Activated T-helper 1 cell treated with Interleukin-2 at 50 U/mL for 16 hours (primary cell): Measurements from ENCODE around the gene PPP1R14B.

Experiments used
- DNase-seq: peaks from one replicate; pipeline ENCODE4 v3.0.0-alpha.2; 2020; ENCODE audit warnings: low read depth

PPP1R14B gene

DNA sequence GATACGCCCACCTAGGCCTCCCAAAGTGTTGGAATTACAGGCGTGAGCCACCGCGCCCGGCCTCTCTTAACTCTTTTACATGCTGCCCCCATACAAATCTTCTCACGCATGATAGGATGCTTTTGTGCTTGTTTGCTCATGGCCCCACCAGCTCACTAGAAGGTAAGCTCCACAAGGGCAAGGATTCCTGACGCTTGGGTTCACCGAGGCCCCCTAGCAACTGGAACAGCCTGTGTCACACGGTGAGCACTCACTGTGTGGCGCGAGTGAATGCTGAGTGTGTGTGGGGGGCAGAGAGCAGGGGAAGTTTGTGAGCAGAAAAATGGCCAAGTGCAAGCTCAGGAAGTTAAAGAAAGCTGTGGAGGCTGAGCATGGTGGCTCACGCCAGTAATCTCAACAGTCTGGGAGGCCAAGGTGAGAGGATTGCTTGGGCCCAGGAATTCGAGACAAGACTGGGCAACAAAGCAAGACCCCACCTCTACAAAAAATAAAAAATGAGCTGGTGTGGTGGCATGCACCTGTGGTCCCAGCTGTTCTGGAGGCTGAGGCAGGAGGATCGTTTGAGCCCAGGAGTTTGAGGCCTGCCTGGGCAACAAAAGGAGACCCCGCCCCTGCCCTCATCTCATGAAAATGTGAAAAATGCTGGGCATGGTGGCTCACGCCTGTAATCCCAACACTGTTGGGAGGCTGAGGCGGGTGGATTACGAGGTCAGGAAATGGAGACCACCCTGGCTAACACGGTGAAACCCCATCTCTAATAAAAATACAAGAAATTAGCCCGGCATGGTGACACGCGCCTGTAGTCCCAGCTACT is 35.4 kb upstream of the PPP1R14B start:
- no peak for DNase-seq

DNA sequence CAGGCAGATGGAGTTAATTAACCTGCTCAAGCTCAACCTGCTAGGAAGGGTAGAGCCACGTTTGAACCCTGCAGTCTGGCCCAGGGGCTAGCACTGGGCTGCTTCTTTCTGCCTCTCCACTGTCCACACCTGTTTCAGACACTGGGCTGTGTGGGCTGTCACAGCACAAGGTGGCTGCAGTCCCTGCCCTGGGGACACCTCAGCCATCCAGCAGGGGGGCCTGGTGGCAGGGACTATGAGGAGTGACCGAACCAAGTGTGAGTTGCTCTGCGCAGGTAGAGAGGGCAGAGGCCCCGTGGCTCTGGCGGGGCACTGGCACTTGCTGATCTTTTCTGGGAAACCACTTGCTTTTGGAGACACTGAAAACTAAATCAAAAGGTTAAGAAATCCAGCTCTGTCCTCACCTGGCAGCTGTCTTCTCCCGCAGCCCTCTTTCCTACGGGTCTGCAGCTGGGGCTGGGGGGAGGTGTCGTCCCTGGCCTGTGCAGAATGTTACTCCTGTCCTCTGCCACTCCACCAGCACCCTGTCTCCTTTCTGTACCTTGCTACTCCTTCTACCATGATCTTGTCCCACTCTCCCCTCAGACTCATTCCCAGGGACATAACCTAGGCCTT is 31.9 kb upstream of the PPP1R14B start:
- DNase-seq: no peak

DNA sequence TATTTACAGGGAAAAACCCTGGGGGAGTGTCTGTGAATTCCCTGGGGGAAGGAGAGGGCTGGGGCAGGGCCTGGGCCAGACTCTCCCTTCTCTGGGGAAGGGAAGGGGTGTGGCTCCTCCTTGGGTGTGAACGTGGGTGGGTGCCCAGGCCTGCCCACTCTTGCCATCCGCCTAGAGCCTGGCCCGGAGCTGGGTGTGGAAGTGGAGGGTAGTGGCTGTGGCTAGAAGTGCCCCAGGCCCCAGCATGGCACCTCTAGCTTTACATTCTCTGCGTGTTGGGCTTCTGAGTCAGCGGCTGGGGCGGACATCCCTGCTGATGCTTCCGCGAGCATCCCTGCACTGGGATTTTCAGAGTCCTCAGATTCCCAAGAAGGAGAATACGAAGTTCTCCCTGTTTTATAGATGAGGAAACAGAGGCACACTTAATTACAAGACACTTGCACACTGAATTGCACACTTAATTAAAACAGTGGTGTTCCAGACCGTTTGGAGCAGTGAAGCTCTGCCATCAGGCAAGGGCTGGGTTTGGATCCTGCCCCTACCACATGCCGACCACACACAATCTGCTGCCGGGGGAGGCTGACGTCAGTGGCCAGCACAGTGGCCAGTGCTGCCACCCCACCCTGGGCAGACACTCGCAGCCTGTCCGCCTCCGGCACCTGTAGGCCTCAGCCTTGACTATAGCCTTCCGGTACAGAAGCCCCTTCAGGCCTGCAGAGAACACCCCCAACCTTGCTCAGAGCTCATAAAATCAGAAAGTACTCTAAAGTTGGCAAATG is 30.1 kb upstream of the PPP1R14B start:
- no peak for DNase-seq

DNA sequence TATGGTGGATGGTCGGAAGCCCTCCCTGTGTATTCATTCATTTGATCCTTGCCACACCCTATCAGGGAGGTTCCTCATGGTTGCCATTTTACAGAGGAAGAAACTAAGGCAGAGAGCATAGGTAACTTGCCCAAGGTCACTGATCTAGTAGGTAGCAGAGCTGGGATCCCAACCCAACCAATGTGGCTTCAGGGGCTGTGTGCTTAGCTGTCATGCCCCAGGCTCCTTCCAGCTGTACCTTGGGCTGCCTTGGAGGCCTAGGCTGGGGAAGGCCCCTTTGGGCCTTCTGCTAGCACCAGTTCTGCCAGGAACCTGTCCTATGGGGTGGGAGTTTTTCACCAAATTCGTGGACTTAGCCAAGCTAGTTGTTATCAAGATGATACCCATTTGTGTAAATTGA is 29.1 kb upstream of the PPP1R14B start:
- DNase-seq: no peak

DNA sequence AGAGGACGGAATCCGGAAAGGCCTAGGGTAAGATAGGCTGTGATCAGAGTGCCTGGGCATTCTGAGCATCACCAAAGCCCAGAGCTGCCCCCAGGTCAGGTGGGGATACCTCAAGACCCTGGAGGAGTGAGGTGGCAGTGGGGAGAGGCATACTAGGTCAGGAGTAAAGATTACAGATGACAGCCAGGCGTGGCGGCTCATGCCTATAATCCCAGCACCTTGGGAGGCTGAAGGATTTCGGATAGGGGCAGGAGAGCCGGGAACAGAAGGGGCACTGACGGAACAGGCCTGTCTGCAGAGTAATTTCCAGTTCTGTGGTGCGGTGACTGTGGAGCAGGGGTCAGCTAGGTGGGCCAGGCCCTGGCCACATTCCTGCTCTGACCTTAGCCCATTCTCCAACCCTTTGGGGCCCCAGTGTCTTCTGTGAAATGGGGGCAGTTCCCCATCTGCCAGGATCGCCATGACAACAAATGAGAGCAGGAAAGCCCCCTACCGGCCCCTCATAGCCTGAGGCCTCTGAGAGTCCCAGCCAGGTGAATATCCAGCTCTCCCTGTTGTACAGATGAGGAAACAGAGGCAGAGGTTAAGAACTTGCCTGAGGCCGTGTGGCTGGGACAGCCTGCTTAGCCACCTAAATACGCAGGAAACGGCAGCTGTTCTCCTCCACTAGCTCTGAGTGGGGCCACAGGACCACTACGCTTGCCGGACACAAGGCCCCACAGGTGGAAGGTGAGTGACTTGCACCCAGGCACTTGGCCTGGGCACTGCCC is 28.5 kb upstream of the PPP1R14B start:
- no peak for DNase-seq

DNA sequence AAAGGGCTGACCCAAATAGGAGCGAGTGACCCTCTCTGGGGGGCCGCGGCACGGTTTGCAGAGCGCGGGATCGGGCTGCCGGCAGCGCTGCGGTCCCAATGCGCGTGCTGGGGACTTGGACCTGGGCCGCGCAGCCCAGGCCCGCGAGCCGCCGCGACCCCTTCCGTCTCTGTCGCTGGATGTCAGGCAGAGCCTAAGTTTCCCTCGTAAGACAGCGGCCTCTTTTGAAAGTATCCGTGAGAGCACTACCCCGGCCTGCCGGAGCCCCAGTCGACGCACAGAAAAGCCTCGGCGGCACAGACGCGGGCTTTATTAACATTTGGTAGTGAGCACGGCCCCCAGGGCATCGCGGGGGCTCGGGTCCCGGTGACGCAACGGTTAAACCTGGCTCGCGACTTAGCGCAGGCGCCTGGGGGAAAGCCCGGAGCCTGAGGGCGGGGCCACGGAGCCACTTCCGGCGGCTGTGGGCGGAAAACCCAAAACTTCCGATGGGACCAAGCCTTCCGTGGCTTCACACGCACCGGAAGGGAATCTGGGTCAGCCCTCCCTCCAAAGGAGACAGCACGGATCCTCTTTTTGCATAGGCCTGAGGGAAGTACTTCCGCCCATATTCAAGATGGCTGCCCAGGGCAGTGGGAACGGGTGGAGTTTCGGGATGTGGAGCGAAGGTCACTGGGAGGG is 22.9 kb upstream of the PPP1R14B start:
- DNase-seq: peak; percentile 96

DNA sequence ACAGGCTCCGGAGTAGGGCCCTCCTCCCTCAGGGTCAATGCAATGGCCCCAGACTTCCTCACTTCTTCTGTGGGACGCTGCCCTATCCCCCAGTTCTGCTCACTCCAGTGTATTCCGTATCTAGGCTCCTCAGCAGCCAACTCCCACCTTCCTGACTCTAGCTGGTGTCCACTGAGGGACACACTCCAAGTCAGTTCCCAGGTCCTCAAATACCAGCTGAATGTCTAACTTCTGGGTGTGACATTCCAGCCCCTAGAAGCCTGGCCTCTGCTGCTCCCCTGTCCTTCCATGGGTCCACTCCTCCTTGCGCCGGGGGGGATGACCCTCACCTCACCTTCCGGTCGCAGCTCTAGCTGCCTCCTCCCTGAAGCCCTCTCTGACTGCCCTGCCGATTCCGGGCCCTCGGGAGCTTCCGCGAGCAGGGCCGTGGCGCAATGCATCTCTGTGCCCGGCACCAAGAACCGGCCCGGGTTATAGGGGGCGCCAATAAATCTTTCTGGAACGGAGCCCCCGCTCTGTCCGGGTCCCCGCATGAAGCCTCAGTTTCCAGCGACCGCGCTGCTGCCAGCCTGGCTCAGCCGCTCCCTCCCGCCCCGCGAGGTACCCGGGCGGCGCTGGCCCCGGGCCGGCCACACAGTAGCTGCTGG is 22.3 kb upstream of the PPP1R14B start:
- DNase-seq: no peak

DNA sequence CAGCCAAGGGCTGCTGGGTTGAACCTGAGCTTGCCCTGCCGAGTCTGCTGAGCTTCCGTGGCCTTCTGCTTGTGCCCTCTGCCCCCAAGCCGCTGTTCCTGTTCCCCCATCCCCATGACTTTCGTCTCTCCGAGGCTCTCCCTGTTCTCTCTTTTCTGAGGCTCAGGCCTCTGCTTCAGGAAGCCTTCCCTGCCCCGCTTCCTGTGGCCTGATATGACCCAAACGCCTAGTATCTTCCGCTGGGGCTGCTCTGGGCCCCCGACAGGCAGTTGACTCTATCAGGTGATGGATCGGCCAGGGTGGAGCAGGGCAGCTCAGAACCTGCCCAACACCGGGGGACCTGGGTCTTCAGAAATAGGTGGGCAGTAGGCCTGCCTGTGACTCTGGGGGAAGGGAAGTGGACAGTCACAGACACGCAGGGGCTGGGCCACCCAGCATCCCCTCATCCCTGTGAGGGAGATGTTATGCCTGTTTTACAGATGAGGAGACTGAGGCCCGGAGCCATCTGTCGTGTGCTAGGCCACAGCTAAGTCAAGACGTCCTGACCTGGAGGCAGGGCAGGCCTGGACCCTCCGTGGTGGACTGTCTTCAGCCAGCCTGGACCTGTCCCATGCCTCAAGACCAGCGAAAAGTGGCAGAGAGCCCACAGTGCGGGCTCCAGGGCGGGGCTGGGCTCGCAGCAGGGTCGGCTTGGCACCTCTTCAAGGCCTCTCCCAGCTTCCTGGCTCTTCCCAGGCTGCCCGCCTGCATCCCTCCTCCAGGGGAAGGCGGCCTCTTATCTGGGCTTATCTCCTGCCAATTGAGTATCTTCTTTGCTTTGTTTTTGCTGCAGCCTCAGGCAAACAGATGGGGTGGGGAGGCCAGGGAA is 21.5 kb upstream of the PPP1R14B start:
- DNase-seq: no peak

DNA sequence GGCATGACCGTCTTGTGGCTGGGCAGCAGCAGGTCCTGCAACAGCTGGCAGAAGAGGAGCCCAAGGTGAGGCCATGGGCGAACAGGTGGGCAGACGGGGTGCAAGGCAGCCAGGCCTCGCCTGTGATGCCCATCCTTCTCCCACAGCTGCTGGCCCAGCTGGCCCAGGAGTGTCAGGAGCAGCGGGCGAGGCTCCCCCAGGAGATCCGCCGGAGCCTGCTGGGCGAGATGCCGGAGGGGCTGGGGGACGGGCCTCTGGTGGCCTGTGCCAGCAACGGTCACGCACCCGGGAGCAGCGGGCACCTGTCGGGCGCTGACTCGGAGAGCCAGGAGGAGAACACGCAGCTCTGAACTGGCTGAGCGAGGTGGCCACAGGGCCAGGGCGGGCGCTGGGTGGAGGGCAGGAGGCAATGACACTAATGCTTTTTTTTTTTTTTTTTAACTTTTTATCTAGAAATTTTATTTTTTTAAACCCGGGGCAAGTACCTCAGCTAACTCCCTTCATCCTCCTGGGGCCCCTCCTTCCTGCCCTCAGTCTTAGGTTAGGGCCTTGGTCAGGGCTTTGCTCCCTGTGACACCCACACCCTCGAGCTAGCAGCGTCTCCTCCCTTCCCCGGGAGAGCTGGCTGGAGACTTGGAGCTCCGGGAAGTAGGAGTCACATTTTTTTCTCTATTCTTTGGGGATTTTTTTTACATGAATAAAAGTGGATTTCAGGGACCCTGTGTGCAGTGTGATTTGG is 20.6 kb upstream of the PPP1R14B start:
- DNase-seq: no peak

DNA sequence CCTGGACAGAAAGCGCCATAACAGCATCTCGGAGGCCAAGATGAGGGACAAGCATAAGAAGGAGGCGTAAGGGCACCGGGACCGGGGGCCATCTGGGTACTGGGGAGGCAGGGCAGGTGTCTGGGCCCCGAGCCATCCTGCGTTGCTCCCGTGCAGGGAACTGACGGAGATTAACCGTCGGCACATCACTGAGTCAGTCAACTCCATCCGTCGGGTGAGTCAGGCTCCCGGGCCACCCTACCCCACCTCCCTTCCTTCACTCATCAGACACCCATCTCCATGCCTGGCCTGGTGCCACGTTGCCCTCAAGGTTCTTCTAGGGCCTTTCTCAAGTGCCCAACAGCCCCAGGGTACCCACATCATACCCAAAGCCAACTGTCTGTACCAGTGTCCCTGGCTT is 19.6 kb upstream of the PPP1R14B start:
- DNase-seq: no peak

DNA sequence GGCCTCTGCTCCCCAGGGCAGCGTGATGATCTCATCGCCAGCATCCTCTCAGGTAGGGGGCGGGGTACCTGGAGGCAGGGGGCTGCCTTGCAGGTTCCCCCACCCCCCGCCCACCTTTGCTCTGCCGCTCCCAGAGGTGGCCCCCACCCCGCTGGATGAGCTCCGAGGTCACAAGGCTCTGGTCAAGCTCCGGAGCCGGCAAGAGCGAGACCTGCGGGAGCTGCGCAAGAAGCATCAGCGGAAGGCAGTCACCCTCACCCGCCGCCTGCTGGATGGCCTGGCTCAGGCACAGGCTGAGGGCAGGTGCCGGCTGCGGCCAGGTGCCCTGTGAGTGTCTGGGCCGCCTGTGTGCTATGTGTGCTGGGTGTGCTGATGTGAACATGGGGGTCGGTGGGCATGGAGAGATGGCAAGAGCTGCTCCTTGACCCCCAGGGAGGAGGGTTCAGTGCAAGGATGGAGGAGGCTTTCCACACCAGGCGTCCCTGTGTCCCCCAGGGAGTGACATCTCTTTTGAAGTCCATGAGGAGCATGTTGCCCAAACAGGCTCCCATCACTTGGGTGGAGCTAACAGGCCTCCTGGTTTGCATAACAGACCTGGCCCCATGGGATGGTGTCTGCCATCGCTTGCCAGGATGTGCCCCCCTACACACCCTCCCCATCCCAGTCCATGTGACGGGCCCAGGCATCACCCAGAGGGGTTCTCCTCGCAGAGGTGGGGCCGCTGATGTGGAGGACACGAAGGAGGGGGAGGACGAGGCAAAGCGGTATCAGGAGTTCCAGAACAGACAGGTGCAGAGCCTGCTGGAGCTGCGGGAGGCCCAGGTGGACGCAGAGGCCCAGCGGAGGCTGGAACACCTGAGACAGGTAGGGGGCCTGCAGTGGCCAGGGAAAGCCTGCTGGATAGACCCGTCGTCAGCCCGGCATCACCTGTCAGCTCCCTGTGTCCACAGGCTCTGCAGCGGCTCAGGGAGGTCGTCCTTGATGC is 18.7 kb upstream of the PPP1R14B start:
- no peak for DNase-seq

DNA sequence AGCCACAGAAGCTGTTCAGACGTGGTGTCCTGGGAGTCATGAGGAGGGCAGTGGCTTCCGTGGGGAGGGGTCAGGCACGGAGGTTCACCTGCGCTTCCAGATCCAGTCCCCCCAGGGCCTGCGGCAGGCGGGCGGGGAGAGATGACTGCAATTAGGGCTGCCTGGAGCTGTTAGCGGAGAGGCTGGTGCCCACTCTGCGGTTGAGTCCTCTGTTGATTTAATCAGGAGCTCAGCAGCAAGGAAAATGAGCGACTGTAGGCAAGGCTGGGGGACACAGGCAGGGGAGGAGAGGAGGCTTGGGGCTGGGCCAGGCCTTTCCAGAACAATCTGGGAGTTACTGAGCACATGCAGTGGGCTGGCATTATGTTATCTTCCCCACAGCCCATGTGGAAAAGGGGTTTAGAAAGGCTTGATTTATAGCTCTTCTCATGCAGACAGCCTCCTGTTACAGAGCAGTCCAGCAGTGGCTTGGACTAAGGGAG is 17.7 kb upstream of the PPP1R14B start:
- no peak for DNase-seq

DNA sequence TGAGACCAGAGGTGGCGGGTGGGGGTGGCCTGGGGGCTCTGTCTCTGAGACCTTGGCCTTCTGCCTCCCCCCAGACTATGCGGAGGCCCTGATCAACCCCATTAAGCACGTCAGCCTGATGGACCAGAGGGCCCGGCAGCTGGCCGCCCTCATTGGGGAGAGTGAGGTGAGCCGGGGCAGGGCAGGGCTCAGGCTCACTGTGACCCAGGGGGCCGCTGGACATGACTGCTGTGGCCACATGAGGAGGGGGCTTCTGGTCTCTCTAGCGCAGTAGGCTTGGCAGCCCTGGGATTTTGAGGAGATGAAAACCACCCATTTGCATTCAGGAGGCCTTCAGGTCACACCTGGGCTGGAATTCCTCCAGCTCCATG is 17.2 kb upstream of the PPP1R14B start:
- DNase-seq: no peak

DNA sequence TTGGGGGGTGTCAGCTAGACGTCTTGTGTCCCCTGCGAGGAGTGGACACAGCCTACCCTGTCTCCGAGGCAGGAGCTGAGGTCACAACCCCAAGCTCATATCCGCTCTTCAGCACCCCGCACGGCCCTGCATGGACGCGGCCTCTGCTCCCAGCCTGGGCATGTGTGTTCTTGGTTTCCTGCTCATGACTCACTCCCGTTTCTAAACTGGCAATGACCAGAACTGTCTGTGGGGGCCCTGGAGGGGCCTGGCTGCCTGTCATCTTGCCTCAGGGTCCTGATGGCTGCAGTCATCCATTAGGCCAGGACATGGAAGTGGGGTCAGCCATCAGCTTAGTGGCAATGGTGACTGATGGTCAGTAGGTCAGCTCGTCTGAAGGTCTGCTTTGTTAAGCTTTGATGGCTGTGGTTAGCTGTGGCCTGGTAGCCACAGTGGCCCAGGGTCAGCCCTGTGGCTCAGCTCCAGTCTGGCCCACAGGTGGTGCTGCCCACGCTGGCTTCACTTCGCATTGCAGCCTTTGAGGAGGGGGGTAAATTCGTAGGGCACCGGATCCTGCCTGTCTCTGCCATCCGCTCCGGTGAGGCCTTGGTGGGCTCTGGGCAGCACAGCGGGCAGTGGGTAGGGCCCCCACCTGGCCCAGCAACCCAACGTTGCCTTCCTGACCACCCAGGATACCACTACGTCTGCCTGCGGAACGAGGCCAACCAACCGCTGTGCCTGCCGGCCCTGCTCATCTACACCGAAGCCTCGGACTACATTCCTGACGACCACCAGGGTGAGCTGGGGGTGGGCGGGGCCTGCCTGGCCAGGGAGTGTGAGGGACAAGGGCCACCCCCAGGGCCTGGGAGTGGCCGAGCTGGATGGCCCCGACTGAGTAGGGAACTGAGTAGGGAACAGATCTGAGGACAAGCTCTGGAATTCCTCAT is 16.5 kb upstream of the PPP1R14B start:
- no peak for DNase-seq

DNA sequence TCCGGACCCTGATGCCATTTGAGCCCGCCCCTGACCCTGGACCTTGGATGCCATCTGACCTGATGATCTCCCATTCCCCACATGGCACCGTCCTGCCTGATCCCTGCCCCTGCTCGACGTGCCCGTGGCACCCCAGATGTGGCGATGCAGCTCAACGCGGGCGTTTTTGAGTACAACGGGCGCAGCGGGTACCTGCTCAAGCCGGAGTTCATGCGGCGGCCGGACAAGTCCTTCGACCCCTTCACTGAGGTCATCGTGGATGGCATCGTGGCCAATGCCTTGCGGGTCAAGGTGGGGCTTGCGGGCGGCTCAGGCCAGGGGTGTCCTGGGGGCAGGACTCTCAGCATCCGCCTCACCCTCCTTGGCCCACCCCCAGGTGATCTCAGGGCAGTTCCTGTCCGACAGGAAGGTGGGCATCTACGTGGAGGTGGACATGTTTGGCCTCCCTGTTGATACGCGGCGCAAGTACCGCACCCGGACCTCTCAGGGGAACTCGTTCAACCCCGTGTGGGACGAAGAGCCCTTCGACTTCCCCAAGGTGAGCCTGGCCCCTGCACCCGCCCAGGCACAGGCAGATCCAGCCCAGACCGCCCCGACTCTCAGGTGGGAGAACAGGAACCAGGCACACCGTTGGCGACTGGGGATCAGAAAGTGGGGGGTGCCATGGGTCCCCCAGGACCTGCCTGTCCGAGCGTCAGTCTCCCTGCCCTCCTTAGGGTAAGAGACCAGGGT is 15.7 kb upstream of the PPP1R14B start:
- no peak for DNase-seq

DNA sequence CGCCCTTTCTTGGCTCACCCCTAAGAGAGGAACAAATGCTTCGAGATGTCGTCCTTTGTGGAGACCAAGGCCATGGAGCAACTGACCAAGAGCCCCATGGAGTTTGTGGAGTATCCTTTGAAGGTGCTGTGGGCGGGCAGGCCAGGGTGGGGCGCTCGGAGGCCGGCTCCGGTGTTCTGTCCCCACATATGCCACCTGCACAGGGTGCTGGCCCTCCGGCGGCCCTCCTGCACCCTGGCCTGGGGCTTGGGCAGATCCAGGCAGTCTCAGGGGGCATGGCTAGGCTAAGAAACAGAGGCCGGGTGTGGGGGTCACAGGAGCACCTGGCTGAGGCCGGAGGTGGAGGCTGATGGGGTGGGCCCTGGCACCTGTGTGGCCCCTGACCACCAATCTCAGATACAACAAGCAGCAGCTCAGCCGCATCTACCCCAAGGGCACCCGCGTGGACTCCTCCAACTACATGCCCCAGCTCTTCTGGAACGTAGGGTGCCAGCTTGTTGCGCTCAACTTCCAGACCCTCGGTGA is 14.9 kb upstream of the PPP1R14B start:
- no peak for DNase-seq
